GM18868 (cell line): ENCODE results near the gene NIPAL1.
A peak's percentile ranks its signal among the peaks of the same experiment; 100 is the strongest.

Source experiments
- ATAC-seq: cut with Tn5 transposase; IDR thresholded peaks from one replicate; pipeline ENCODE4 v1.9.1; 2021; ENCODE audit warnings: mild to moderate bottlenecking, moderate library complexity; ENCODE audit not compliant: unreplicated experiment

Gene NIPAL1

DNA sequence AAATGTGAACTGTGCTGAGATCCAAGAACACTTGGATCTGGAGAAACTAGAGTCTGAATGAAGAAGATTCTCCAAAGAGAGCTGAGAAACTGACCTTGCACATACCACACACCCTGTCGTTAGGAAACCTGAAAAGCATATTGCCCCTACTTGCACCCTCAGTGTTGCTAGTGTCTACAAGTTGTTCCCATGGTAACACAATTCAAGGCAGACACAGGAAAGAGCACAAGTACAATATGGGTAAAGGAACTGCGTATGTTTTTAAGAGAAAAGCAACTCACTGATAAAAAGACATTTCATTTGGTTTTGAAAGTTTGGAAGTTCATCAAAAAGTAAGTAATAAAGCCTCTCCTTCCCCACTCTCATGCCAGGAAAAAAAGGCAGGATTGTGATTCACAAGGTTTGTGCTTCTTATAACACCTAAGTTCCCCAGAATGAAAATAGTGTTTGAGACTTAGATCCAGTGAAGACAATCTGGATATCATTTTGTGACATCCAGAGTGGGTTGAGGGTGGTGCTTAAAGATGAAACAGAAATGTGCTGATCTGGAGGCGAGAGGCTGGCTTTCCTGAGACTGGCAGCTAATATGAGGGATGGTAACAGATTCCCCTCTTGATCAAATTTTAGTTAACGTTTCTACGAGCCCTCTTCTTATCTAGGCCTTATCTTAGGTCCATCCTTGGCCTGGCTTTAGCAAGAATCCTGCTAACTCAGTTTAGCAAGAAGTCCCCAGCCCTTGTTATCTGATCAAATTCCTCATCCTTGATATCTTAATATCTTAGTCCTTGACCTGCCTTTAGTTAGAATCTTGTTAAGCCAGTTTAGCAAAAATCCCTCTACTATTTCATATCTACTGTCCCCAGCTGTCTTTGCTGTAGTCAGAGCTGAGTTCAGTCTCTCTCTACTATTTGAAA, 42.3 kb downstream of the NIPAL1 start:
- ATAC-seq: no peak

DNA sequence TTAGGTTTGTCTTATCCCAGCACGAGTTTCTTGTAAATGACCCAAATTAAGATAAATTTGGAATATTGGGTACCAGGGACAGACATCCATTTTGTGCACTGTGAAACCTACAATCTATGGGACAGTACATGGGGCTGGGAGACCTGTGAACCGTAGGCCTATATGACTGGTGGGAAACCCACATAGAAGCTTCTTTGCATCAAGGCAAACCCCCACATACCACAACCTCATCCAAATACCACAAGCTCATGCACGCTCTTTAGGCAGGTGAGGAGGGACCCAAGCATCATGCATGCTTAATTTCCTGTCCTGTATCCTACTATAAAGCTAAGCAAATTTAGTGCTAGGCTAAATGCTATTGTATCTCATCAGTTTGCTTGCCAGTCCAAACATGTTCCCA, 47.8 kb downstream of the NIPAL1 start:
- peak; percentile 40 for ATAC-seq

DNA sequence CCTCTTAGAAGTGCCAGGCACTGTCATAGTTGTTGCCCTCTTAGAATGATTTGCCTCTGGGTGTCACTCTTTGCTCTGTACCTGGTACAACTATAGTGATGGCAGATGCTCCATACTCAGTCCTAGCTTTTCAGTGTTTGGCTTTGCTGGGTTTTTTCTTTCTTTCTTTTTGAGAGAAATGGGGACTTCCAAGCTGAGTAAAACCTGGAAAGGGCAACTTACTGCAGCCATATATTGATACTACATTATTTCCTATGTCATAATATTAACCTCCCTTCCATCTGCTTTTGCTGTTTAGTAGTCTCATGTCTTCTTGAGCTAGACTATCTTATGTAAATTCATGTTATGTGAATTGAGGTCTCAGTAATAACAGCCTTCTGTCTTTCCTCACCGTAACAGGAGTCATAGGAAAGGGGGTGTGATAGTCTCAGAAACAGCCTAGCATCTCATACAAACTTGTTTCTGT, 49.0 kb downstream of the NIPAL1 start:
- ATAC-seq: peak; percentile 80

DNA sequence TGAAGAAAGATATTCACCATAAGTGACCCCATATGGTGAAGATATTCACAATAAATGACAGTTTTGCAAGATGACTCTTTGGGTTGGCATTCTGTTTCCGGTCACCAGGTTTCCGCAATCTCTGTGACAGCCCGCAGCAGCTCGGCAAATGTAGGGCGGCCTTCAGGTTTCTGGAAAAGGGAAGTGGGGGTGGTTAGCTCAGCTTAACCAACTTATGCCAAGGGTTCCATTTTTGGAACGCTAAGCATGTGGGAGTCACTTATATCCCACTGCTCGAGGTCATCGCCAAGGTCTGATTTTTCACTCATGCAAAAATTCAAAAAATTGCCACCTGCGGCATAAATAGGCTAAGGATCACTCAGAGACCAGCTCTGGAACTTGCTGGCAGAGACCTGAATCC, 51.0 kb downstream of the NIPAL1 start:
- no peak for ATAC-seq

DNA sequence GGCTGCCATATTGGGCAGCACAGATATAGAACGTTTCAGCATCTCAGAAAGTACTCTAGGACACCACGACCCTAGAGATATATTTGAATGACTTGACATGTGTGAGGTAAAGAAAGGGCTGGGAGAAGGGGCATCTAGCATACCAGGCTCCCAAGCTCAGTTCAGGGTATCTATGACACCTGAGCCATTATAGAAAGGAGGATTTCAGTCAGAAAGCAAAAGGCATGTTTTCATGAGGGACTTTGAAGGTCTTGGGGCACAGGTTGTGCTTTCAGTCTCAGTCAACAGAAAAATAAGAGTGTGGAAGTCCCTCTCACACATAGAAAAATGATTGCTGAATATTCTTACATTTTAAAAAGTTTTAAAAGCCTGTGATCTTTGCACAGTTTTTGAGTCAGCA, 51.6 kb downstream of the NIPAL1 start:
- ATAC-seq: peak; percentile 31

DNA sequence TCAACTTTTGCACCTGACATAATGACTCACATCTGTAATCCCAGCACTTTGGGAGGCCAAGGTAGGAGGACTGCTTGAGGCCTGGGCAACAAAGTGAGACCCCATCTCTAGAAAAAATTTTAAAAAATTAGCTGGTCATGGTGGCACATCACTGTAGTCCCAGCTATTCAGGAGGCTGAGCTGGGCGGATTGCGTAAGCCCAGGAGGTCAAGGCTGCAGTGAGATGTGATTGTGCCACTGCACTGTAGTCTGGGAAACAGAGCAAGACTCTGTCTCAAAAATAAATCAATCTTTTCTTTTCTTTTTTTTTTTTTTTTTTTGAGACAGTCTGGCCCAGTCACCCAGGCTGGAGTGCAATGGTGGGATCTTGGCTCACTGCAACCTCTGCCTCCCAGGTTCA, 52.5 kb downstream of the NIPAL1 start:
- no peak for ATAC-seq

DNA sequence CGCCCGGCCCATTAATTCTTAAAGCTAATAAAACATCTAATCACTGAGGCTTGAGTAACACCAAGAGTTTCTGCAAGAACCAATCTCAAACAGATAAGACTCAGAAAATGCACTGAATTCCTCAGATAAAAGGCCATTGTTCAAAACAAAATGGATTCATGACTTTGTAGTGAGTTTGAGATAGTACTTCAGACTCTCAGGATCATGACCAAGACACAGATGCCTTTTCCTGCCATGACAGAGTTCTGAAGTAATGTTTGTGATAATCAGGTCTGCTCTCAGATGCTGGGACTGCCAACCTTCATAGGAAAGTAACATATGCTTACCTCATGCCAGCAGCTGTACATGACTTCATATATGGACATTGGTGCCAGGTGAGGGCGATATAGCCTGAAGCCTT, 54.6 kb downstream of the NIPAL1 start:
- no peak for ATAC-seq

DNA sequence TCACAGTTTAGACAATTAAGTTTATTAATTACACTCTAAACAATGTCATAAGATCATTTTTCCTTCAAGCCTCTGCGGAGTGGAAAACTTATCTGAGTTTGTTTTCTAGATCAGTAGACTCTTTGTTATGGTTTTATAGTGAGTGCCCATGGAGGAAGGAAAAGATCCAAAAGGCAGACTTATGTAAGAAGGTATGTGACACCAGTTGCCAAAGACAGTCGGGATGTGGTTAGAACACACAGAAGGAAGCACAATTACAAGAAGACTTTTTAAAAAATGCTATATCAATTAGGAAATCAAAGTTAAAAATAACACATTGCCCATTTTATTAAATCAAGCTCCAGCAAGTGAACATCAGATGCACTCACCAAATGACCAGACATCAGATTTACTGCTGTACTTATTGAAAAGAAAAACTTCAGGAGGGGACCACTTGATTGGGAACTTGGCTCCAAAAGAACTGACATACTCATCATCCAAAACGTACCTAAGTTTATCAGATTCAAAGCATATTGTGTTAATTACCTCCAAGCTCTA, 57.1 kb downstream of the NIPAL1 start:
- no peak for ATAC-seq

DNA sequence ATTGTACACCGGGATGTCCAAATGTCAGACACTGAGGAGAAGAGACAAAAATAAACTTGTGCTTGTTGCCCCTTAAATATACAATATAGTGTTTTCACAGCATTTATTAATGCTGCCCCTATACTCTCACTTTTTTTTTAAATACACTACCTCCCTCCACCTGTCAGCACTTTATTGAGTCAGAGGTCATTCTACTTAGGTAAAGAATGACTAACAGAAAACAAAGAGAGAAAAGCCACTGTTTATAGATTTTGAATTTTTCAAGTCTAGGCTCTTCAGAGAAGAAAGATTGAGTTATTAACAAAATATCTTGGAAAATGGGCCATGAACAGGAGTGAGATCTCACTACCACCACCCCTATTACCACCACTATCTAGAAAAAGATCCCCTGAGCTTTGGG, 58.1 kb downstream of the NIPAL1 start:
- ATAC-seq: no peak

DNA sequence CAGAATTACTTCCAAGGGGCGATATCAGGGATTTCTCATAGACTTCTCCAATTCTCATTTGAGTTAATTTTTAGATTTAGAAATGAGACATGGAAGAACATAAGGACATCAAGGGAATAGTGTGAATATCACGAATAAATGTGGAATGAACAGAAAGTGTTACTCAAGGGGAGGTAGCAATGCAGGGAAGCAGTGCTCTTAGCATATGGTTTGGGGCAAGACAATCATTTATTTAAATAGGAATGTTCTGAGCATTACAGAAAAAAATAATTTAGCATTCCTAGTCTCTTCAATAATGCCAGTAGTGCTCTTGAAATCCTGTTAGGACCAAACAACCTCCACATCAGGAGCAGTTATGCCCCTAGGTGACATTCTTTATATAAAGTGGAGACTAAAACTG, 61.9 kb downstream of the NIPAL1 start:
- ATAC-seq: no peak

DNA sequence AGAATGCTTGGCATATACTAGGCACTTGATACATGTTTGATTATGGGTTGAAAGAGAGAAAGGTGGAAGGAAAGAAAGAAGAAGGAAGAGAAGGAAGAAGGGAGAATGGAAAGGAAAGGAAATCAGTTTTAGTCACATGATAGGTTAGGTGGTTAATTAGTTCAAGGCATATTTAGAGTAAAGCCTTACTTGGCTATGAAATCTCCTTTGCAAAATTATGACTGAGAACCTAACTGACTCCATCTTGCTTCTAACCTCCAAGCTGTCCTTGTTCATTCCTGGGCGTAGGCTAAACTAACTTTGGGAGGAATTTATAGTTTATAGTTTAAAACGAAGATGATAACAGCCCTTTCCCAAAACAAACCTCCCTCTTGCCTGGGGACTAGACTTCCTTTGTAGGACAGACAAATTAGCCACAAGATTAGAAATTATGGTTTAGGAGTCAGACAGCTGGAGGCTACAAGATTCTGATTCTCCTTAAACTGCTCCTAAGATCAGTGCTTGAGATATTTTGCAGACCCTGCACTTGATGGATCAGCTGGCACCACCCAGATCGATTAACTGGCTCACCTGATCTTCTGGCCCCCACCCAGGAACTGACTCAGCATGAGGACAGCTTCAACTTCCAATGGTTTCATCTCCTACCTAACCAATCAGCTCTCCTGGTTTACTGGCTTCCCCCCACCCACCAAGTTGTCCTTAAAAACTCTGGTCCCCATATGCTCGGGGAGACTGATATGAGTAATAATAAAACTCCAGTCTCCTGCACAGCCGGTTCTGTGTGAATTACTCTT, 62.5 kb downstream of the NIPAL1 start:
- no peak for ATAC-seq

DNA sequence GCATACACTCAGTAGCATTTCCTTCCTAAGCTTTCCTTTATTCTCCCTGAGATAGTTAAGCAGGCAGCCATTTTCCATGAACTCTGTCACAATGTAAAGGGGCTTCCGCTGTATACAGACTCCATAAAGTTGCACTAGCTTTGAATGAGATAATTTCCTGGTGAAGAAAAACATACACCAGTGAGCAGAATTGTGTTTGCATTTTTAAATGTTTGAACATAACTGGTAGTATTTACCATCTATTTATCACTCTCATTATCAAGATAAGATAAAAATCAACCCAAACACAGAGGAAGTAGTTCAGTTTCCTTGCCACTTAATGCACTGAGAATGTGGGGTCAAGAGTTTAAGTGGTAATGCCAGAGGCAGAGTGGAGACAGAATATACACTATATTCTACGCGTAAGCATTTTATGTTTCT, 63.4 kb downstream of the NIPAL1 start:
- ATAC-seq: no peak

DNA sequence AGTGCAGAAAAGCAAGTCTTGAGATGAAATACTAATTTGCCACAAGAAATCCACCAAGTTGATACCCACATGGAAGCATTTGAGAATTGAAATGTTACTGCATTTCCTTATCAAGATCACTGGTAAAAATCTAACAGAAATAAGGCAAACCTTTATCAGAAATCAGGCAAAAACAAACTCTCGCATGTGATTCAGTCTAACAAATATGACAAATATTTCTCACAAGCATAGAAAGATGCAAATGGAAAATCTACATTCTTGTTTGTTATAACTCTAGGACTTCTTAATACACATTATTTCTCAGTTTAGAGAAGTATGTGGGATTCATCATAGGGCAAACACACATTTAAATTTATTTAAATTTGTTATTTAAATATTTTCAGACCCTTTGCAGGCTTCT, 64.6 kb downstream of the NIPAL1 start:
- ATAC-seq: no peak

DNA sequence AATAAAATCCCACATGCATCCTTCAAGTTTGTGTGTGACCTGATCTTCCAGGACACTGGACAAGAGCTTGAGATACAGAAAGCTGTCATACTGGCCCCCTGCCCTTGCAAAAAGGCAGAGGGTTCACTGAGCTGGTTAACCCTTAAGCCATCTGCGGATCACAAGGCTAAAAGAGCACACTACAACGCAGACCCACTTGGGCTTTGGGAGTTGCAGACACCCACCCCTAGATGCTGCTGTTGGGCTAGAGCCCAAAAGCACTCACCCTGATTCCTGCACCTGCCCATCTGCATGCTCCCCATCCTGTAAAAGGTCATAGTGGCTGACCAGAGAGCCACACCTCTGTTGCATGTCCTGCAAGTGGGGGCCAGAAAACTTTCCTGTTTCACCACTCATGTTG, 66.4 kb downstream of the NIPAL1 start:
- ATAC-seq: no peak

DNA sequence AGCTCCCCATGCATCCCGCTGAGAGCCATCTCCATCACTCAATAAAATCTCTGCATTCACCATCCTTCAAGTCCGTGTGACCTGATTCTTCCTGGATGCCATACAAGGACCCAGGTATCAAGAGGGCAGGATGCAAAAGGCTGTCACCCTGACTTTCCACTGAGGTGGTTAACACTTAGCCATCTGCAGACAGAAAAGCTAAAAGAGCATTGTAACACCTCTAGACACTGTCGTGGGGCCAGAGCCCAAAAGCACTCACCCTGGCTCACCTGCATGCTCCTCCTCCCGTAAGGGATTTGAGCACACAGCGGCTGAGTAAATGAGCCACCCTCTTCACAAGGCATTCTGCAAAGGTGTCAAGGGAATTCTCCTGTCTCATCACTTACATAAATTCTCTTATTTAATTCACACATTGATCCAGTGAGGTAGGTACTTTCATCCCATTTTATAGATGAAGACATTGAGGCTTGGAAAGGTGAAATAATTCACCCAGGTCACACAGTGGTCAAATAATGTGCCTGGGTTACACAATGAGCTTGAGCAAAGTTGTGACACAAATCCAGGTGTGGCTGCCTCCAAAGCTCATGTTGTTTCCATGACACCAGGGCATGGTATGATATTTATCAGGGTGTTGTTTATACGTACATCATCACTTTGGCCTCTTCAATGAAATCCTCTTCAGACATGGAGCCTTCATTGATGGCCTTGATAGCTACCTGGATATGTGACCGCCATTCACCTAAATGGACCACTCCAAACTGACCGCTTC, 69.4 kb downstream of the NIPAL1 start:
- no peak for ATAC-seq
